Neural cell (in vitro differentiated cells): ENCODE measurements around the gene ZCCHC13.

Source experiments
- CTCF ChIP-seq: fragments of 450-650 bp; IDR thresholded peaks from 2 replicates; pipeline ENCODE4 v1.5.1; 2014; ENCODE audit warnings: antibody characterized with exemption, mild to moderate bottlenecking, moderate library complexity; ENCODE audit not compliant: poor library complexity, severe bottlenecking
- POLR2AphosphoS5 ChIP-seq: IDR thresholded peaks from 2 replicates; pipeline ENCODE4 v1.6.1; 2012

GRCh38 chrX:74272230-74272629, 31.8 kb upstream of the ZCCHC13 start:
- TF ChIP-seq CTCF: no peak
- TF ChIP-seq POLR2AphosphoS5: no peak
